ENCODE data around the gene RAI2.
A peak's percentile ranks its signal among the peaks of the same experiment; 100 is the strongest.

RAI2 gene

DNA sequence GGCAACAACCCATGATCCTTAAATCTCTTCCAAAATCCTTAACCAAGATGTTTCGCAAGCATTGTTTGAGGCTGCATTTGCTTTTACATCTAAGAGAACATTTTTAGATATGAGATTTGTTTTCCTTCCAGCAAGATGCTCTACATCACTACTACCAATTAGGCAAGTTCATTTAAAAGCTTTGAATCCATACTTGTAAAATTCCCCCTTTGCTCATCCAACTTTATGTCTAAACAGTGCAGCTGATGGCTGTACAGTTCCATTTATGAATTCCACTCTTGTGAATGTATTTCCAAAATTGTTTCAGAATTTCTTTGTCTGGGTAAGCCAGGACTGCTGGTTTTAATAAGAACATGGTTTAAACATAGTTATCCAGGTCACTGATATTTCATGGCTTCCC lies 31.5 kb downstream of the RAI2 start:
- DNase-seq (ENCODE audit: low read depth in 2 of 2): no peak

DNA sequence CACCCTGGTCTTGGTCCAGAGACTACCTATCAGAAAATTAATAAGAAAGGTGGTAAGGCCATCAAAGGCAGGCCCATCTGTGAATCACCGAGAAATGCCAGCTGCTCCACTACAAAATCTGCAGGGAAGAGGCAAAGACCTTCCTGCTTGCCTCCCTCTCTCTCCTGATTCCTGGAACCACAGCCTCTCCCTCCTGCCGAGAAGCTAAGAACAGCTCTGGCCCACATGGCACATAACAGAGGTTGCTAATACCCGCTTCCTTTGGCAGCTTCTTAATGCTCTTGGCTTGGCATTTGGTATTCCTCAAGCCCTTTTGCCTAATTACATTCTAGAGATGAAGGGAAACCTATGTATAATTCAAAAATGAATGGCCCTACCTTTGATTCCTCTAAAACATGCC lies 32.9 kb downstream of the RAI2 start:
- no peak for DNase-seq (ENCODE audit: low read depth in 2 of 2)

DNA sequence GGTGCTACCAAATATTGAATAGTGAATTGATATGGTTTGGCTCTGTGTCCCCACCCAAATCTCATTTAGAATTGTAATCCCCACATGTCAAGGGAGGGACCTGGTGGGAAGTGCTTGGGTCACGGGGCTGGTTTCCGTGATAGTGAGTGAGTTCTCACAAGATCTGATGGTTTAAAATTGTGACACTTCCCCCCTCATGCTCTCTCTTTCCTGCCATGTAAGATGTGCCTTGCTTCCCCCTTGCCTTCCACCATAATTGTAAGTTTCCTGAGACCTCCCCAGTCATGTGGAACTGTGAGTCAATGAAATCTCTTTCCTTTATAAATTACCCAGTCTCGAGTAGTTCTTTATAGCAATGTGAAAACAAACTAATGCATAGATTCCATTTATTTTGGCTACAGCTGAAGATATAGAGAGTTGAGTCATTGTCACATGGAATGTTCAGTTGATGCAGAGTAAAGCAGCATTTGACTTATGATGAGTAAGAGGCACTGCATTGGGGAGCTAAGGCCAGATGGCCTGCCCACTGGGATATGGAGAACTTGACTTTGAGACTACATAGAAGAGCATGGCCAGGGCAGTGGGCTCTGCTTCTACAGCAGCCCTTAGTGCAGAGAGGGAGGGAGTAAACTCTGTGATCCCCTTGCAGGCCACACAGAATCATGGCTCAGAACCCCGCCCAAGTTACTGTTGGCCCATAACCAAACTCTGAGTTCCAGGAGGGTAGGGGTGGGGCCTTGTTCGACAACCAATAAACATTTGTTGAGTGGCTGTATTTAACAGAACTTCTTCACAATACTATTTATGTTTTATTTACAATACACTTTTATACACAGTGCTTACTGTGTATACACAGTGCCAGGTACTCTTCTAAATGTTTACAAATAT lies 34.2 kb downstream of the RAI2 start:
- DNase-seq (ENCODE audit: low read depth in 2 of 2): no peak

DNA sequence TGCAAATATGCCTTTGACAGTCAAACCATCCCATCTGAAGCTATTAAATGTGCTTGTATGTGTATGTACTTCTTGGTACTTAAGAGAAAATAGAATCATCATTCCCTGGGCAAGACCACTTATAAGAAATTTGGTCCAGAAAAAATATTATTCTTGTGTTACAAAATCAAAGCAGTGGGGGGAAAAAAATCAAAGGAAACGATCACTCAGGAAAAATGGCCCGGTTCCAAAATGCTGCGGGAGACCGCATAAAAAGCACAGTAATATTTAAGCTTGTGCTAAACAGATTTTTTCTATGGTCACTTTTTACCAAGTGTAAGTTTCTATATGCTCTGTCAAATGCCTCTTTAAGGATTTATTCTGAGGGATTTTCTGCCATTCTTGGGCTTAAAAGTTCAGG lies 36.1 kb downstream of the RAI2 start:
- DNase-seq (ENCODE audit: low read depth in 2 of 2): no peak

DNA sequence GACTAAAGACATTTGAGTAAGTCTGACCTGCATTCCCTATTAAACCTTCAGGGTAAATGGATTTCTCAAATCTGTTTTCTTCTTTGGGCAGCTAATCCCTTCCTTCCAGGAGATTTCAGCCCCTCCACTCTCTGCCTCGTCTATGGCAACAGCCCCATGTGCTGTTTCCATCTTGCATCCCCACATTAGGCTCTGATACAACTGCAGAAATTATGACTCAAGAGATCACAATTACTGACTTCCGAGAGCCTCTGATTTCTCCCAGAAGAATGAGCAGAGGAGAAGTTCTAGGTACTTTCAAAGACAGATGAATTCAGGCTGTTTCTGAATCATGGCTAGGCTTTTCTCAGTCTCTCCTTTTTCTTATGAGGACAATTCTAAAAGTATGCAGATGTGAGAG lies 38.7 kb downstream of the RAI2 start:
- no peak for DNase-seq (ENCODE audit: low read depth in 2 of 2)

DNA sequence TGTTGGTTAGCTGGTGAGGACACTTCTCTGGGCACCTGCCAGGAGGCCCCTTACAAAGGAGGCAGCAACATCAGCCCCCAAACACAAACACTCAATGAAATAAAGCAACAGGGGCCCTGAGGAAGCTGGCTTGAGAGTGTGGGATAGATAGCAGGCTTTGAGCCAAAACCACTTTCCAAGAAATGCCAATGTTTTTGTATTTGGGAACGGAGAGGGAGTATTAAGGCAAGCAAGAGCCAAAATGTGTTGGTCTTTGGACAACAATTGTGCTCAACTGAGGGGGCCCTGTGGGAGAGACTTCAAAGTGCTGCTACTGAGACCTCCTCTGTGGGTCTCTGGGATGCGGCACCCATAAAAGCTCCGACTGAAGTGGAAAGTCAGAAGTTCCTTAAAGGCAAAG lies 41.0 kb downstream of the RAI2 start:
- DNase-seq (ENCODE audit: low read depth in 2 of 2): no peak

DNA sequence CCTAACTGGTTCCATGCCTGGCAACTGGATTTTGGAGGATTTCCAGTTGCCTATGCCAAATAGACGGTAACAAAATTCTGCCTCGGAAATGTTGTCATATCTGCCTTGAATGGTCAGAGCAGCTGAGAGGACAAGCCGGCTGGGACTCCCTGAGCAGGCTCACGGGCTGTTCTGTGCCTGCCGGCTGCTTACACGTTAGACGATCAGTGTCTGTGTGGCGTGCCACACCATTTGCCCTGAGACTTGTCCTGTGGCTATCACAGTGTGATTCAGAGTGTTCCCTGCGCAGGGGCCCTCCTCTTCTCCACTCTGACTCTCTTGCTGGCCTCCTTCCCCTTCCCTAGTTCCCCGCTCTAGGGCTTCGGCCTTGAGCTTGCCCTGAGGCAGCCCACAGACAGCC lies 42.4 kb downstream of the RAI2 start:
- DNase-seq (ENCODE audit: low read depth in 2 of 2): no peak

DNA sequence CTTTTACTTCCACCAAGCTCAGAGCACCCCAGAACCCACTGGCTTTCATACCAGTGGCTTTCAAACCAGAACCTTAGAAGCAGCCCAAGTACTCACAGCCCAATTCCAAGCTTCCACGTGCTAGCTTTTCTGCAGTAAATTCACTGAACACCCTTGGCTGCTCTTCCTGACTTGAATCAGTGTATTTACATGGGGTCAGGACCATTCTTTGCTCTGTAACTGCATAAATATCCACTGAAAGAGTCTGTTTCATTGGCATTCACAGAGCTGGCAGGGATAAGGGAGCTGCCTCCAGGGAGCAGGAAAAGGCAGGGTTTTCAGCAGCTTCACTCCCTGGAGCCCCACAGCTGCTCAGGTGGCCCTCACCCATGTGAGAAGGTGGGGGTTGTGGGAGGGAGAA lies 43.8 kb downstream of the RAI2 start:
- no peak for DNase-seq (ENCODE audit: low read depth in 2 of 2)

DNA sequence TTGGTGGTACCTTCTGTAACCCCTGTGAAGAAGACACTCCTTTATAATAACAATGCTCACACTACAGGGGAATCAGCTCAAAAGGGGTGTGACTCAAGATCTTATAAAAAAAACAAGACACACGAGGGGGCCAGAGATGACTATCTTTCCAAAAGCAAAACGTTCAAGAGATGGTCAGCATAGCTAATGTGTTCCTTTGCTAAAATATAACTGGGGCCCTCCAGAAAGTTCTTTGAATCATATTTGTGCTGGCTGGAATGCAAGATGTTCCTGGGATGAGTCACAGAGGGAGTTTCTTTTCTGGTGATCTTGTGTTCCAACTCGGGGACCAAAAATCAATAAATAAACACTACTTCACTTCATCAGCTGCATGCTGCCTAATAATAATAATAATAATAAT lies 46.5 kb downstream of the RAI2 start:
- no peak for DNase-seq (ENCODE audit: low read depth in 2 of 2)

DNA sequence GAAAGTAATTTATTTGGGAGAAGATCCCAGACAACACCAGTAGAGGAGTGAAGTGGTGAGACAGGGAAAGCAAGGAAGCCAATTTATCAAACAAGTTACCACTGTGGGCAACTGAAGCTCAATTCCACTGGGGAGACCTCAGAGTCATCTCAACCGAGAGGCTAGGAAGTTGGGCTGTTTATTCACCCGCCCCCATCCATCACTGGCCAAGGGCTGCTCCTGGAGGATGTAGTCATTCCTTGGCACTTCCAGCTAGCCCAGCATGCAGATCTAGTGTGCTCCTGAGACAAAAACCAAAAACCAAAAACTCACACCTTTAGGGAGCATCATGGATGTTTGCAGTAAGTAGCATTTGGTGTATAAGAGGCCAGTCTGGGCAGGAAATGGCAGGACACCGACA lies 47.0 kb downstream of the RAI2 start:
- no peak for DNase-seq (ENCODE audit: low read depth in 2 of 2)

DNA sequence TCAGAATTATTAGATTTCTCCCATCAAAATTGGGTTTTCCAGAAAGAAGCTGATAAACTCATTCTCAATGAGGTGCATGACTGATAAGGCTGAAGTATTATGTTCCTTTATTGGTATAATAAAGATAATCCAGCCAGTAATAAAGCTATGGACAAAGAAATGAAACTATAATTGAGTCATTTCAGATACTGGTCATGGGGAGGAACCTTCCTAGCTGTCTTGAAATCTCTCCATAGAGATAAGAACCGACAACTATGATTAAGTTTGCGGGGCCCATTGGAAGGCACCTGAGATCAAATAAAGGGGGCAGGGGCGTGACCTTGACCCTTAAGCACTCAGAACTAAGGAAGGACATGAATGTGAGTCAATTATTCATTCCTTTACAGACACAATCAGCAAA lies 47.8 kb downstream of the RAI2 start:
- DNase-seq (ENCODE audit: low read depth in 2 of 2): no peak

DNA sequence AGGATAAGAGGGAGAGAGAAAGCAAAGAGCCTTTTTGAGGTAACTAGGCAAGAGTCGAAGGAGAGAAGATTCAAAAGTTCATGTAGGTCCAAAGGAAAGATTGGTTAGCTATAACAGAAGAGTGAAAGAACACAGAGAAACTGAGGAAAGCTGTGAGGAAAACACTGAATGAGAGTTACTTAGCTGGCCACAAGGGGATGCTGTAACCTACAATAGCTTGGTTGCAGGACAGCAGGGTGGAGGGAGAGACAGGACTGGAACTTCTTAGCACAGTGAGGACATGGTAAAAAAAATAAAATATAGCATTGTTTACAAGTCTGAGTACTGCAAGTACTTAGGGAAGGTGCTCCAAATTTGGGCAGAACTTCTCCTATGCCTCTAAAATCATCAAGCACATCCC lies 48.3 kb downstream of the RAI2 start:
- no peak for DNase-seq (ENCODE audit: low read depth in 2 of 2)

DNA sequence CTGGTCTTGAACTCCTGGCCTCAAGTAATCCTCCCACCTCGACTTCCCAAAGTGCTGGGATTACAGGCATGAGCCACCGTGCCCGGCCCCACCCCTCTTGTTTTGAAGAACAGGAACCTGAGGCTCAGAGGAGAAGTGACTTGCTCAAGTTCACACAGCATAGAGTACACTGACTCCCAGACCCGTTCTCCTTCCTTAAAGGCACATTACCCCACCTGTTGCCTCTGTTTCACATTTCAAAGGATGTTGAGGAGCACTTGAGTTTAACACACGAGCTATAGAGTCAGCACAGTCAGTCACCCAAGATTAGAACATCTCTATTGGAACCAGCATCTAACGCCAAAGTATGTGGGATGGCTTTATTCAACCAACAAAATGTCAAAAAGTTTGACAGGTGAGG lies 51.1 kb downstream of the RAI2 start:
- DNase-seq (ENCODE audit: low read depth in 2 of 2): no peak

DNA sequence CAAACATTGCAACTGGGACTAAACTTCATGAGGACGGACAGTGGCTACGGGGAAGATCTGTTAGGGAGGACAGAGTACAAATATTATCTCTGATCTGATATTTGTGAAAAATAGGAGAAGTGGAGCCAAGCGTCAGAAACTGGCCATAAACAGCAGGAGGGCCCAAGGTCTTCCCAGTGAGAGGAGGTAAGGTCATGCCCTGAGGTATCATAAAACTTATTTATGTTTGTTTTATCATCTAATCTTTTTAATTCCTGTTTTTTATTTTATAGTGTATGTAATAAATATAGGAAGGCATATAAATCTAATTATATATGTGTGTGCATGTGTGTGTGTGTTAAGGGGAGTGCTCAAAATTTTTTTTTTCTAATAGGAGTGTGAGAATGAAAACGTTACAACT lies 51.8 kb downstream of the RAI2 start:
- DNase-seq (ENCODE audit: low read depth in 2 of 2): no peak

DNA sequence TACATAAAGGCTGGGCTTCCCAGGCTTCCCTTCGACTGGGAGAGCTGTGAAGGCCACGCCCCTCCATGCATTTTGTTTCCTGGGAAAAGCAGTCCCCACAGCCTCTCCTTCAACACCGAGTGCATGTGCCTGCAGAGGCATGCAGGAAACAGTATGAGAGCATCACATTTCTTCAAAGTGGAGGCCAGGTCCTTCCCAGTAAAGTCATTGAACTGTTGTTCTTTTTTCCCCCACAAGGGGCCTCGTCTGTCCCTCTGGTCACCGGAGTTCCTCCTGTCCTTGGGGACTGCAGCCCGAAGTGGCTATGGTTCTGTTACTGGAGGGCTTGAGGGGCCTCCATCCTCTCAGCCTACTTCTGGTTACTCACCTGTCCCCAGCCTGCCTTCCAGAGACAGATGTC lies 56.0 kb downstream of the RAI2 start:
- no peak for DNase-seq (ENCODE audit: low read depth in 2 of 2)

DNA sequence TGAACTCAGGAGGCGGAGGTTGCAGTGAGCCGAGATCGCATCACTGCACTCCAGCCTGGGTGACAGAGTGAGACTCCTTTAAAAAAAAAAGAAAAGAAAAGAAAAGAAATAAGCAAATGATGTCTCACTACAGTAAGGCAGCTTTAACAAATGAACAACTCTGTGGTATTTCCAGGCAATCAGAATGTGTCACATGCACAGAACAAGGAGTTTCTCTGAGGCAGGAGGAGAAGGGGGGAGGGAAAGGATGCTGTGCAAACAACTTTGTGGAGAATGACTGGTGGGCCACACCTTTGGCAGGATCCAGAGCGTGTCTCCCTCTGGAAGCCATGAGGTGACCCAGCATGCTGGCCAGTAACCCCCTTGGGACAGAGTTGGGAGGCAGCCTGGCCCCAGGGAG lies 57.6 kb downstream of the RAI2 start:
- DNase-seq (ENCODE audit: low read depth in 2 of 2): no peak

DNA sequence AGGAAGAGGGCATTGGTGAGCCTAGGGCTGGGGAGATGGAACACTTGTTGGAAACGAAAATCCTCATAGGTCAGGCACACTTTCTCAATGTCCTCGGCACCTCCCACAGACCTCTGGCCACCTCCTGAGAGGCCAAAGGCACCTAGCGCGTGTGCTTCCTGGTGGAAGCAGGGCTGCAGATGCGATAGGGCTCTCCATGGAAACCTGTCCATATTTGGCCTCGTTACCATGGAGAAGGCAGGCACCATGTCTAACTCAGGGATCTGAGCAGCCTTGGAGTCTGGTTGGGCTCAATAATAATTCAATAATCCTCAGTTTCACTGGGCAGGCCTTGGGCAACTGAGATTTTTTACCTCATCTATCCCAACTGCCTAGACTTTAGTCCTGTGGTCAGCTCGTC lies 58.3 kb downstream of the RAI2 start:
- no peak for DNase-seq (ENCODE audit: low read depth in 2 of 2)

DNA sequence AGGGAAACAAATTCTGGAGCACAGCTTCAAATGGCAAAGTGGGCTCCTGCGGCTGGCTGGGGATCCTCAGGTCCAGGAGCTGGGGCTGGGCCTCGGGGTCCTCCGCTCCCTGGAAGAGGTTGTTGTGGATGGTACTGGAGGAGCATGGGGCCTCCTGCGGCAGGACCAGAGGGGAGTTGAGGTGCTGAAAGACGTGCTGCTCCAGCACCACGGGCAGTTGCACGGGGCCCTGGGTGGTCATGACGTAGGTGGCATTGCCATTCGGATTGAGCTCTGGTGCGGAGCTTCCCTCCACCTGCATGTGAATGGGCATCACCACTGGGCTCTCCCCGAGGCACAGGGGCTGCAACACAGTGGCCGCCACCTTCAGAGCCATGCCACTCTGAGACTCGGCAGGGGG lies 59.7 kb downstream of the RAI2 start:
- DNase-seq (ENCODE audit: low read depth in 2 of 2): no peak

DNA sequence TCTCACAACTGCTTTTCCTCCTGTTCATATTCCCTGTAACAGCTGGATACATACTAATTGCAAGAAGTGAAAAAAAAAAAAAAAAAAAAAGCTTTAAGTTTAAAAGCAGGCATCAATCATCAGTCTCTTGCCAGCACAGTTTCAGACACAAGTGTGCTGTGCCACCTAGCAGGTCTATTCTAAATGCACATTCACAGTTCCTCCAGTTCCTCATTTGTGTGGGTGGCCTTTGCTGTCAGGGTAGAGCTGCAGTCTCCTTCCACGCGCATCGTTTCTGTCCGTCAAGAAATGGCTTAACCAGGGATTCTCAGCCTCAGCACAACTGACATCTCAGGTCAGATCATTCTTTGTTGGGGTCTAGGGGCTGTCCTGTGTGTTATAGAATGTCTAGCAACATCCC lies 62.2 kb downstream of the RAI2 start:
- no peak for DNase-seq (ENCODE audit: low read depth in 2 of 2)

DNA sequence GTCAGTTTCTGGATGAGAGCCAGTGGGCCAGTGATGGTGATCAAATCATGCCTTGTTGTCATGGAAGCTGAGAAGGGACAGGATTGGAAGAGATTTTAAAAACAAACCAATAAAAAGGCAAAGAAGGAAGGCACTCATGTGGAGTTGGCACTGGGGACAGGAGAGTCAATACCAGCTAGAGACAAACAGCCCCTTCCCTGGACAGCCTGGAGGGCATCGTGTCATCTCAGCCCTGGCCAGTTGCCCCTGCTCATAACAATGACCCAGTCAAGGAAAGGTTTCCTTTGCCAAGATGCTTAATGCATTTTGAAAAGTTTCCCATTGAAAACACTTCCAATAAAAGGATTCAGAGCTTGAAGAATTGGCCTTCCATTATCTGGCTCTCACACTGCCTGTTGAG lies 68.3 kb downstream of the RAI2 start:
- DNase-seq (ENCODE audit: low read depth in 2 of 2): no peak

DNA sequence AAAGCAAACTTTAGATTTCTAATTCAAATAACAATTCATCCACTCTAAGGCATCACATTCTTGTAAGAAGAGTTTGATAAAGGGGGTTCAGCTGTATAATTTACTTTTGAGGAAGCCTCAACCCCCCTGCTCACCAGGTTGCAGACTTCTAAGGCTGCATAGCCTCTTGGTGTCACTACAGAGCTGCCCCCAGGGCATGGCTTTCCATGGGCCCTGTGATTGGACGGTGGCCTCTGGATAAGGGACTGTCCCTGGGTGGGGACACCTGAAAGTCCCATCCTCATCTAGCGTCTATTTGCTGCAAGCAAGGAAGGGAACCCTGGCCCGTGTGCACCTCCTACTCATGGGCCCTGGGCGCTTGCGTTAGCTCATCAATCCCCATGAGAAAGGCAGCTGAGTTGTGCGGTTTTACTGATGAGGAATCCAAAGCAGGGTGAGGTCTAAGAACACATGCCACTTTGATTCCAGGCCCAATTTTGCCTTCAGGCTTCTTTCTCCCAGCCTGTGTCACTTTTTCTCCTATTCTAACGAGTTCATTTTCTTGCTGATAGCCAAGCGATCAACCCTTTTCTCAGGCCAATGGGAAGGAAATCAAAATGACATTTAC lies 72.0 kb downstream of the RAI2 start:
- no peak for DNase-seq (ENCODE audit: low read depth in 2 of 2)

DNA sequence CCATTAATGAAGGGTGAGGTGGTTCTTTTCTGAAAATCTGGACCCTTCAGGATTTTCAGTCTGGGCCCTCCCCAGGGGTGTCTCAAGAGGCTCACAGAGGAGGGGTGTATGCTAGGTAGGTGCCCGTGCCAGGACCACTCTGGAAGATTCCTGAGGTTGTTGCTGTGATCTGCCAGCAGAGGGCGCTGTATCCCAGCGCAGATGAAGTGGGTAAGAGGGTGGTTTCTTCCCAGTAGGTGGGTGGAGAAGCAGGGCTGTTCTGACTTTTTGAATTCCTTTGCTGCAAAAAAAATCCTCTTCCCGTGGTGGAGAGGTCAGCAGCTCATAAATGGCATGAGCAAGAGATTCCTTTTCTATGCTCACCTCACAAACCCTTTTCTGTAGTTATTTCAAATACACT lies 72.7 kb downstream of the RAI2 start:
- DNase-seq (ENCODE audit: low read depth in 2 of 2): peak in 1 of 2 donors; percentile 9

DNA sequence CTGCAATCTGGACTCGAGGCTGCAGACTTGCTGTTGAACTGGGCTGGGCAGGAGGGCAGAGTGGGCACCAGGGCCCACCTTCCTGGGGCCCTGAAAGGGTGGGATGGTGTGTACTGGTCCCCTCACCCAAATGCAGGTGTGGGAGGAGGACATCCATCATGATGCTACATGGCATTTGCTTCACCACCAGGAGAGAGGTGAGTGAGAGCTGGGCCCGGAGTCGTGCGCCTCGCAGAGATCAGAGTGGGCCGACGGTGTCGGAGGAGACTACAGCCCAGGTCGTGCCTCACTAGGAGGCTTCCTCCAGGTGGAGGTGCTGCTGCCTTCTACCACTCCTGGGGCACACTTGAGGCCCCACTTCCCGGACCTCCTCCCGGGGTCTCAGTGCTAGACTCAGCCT lies 73.5 kb downstream of the RAI2 start:
- DNase-seq (ENCODE audit: low read depth in 2 of 2): no peak

All from stimulated activated CD8-positive, alpha-beta memory T cell treated with anti-CD3 and anti-CD28 coated beads, Interleukin-2, amount 100 ng/mL, for 48 hours (primary cell).